GM12878 (cell line): Measurements from ENCODE around the gene CAPZB. TPM values are rescaled to one million over a fixed set of nuclear protein-coding genes. Genes with fewer than 3 reads are reported as not detected.

Experiments used
- ATAC-seq: fragments of 200-7000 bp; cut with Tn5 transposase; 3 replicates; pipeline ENCODE4 v1.9.1; 2020; ENCODE audit warnings: mild to moderate bottlenecking, moderate library complexity
- BruUV-seq: library from RNA; stranded (reverse); fragments of 400-500 nt; replicated peaks from 2 replicates; lab custom pipeline; 2021; lab: Mats Ljungman, UMichigan
- CTCF ChIA-PET: fragments of 300-600 bp; sonication (Branson Sonifier 250); formaldehyde crosslinking; extraction: SDS; loops from one replicate; lab custom pipeline; 2021; ENCODE audit warnings: inconsistent platforms; lab: Yijun Ruan, JAX
- POLR2A ChIA-PET: fragments of 350-600 bp; formaldehyde crosslinking; extraction: SDS; loops from one replicate; lab custom pipeline; 2021; ENCODE audit warnings: inconsistent platforms; lab: Charles Lee
- RAD21 ChIA-PET: fragments of 300-600 bp; sonication (Branson Sonifier 250); formaldehyde crosslinking; loops from one replicate; lab custom pipeline; 2023; ENCODE audit warnings: antibody characterized with exemption; ENCODE audit not compliant: unreplicated experiment; lab: Charles Lee
- SMC1A ChIA-PET: fragments of 300-600 bp; sonication (Branson Sonifier 250); formaldehyde crosslinking; loops from one replicate; lab custom pipeline; 2023; ENCODE audit not compliant: unreplicated experiment, uncharacterized antibody; lab: Charles Lee
- DNase-seq: peaks from one replicate; pipeline ENCODE4 v3.0.0-alpha.2; 2011; ENCODE audit warnings: low read depth, low spot score
- FAIRE-seq: peaks from 3 replicates; lab custom pipeline; 2011; peaks lifted over from hg19 to GRCh38; lab: Jason Lieb, UNC
- H2AFZ ChIP-seq: 2 replicates; pipeline ENCODE4 v1.6.0; 2011; ENCODE audit warnings: low read depth, low read length, control low read depth; ENCODE audit not compliant: control insufficient read depth
- H3K27ac ChIP-seq: 2 replicates; pipeline ENCODE4 v1.5.1; 2011; ENCODE audit warnings: control low read depth; ENCODE audit not compliant: control insufficient read depth, insufficient read depth
- H3K27me3 ChIP-seq, 2 experiments: replicated peaks in 1 of 2; 2 replicates each; pipeline versions ENCODE4 v1.6.0 to v1.6.1; 2011; ENCODE audit warnings: low read length in 1 of 2; ENCODE audit not compliant: control insufficient read depth in 2 of 2, insufficient read depth in 2 of 2
- H3K36me3 ChIP-seq, 2 experiments: 2 replicates each; pipeline ENCODE4 v1.5.1; 2011; ENCODE audit warnings: low read length in 1 of 2; ENCODE audit not compliant: control insufficient read depth in 2 of 2, insufficient read depth in 2 of 2
- H3K4me1 ChIP-seq: 2 replicates; pipeline ENCODE4 v1.6.1; 2011; ENCODE audit warnings: mild to moderate bottlenecking, low read length, moderate library complexity, mixed read lengths; ENCODE audit not compliant: control insufficient read depth, insufficient read depth
- H3K4me2 ChIP-seq: 2 replicates; pipeline ENCODE4 v1.6.0; 2011; ENCODE audit warnings: control low read depth; ENCODE audit not compliant: control insufficient read depth, insufficient read depth
- H3K4me3 ChIP-seq: fragments of 200-600 bp; sonication (generic); 2 replicates; pipeline ENCODE4 v1.5.1; 2016
- H3K79me2 ChIP-seq: 2 replicates; pipeline ENCODE4 v1.6.0; 2011; ENCODE audit warnings: low read length; ENCODE audit not compliant: control insufficient read depth, insufficient read depth
- H3K9ac ChIP-seq: 2 replicates; pipeline ENCODE4 v1.8.0; 2011; ENCODE audit warnings: low read length, control low read depth, mixed read lengths; ENCODE audit not compliant: control insufficient read depth, insufficient read depth
- H3K9me3 ChIP-seq: replicated peaks from 3 replicates; pipeline ENCODE4 v1.5.1; 2011; ENCODE audit warnings: mild to moderate bottlenecking, low read length; ENCODE audit not compliant: control insufficient read depth, insufficient read depth
- H4K20me1 ChIP-seq: 2 replicates; pipeline ENCODE4 v1.6.0; 2011; ENCODE audit not compliant: control insufficient read depth, insufficient read depth
- FOS ChIP-seq: IDR thresholded peaks from 3 replicates; pipeline ENCODE4 v1.6.1; 2011; ENCODE audit warnings: borderline replicate concordance; ENCODE audit not compliant: insufficient read length; ENCODE audit errors: extremely low read depth
- FOXM1 ChIP-seq: IDR thresholded peaks from 2 replicates; pipeline ENCODE4 v1.6.1; 2012; ENCODE audit warnings: low read depth, mild to moderate bottlenecking, inconsistent platforms, low read length, moderate library complexity
- HDGF ChIP-seq: fragments of 450-650 bp; IDR thresholded peaks from 2 replicates; pipeline ENCODE4 v1.6.1; 2016; ENCODE audit warnings: antibody characterized with exemption
- IRF4 ChIP-seq: IDR thresholded peaks from 2 replicates; pipeline ENCODE4 v1.6.1; 2011; ENCODE audit warnings: low read depth, low read length
- NR2C1 ChIP-seq: fragments of 450-650 bp; IDR thresholded peaks from 2 replicates; pipeline ENCODE4 v1.6.1; 2017; ENCODE audit warnings: antibody characterized with exemption, mild to moderate bottlenecking, moderate library complexity
- POLR2AphosphoS5 ChIP-seq: IDR thresholded peaks from 2 replicates; pipeline ENCODE4 v1.6.1; 2011; ENCODE audit warnings: mild to moderate bottlenecking, low read length, inconsistent platforms
- SIX5 ChIP-seq: IDR thresholded peaks from 2 replicates; pipeline ENCODE4 v1.6.1; 2011; ENCODE audit warnings: mild to moderate bottlenecking, low read depth, low read length, moderate library complexity; ENCODE audit not compliant: severe bottlenecking
- SKIL ChIP-seq: fragments of 450-650 bp; IDR thresholded peaks from 2 replicates; pipeline ENCODE4 v1.6.1; 2017; ENCODE audit warnings: mild to moderate bottlenecking, low read depth, inconsistent platforms; ENCODE audit not compliant: poor library complexity, severe bottlenecking
- SREBF2 ChIP-seq: IDR thresholded peaks from 2 replicates; pipeline ENCODE4 v1.6.1; 2012; ENCODE audit warnings: mild to moderate bottlenecking, low read length
- ZBED1 ChIP-seq: IDR thresholded peaks from 2 replicates; pipeline ENCODE4 v1.6.1; 2016; ENCODE audit warnings: borderline replicate concordance
- WGBS: methylation state at CpG from one replicate; pipeline ENCODE4 v1.1.6; 2016; ENCODE audit warnings: low lambda C conversion rate; ENCODE audit not compliant: insufficient replicate concordance, insufficient coverage; ENCODE audit errors: missing lambda C conversion rate; 5-methylcytosine and 5-hydroxymethylcytosine counted together
- in situ Hi-C: fragments of 300-500 bp; cut with MboI; formaldehyde crosslinking; loops from 9 replicates; pipeline ENCODE4 v1.14.3; 2018; ENCODE audit warnings: mixed read lengths
- intact Hi-C: fragments of 100-400 bp; cut with micrococcal nuclease; formaldehyde crosslinking; loops from one replicate; pipeline ENCODE4 v1.14.2; 2022; ENCODE audit not compliant: unreplicated experiment
- polyA plus RNA-seq, 11 experiments: library from polyadenylated mRNA; depleted of rRNA in 4 of 11; unstranded in 6 of 11; stranded (reverse) in 5 of 11; fragments of >200 nt; fragmentation: Nextera tagmentation in 4 of 11; fragmentation: Illumina TruSeq in 1 of 11; extraction: Ambion mirVana in 4 of 11; extraction: Trizol in 1 of 11; gene quantifications; 1 replicate in 1 of 11; 2 replicates in 10 of 11; pipeline versions ENCODE4 v1.2.1 to v1.2.3, GENCODE V29; 2011 to 2016; ENCODE audit warnings: inconsistent platforms in 2 of 11, missing spikeins in 2 of 11, low read depth in 1 of 11
- total RNA-seq, 4 experiments: library from RNA; depleted of rRNA in 3 of 4; stranded (reverse); fragments of >200 nt in 3 of 4; fragmentation: Illumina TruSeq in 1 of 4; extraction: Trizol in 1 of 4; gene quantifications; 2 replicates each; pipeline versions ENCODE4 v1.2.1 to v1.2.3, GENCODE V29; 2013 to 2021
- TF ChIP-seq, protein P1 (sequence below): IDR thresholded peaks from 2 replicates; pipeline ENCODE4 v1.6.1; 2011; ENCODE audit warnings: low read depth, low read length, improper control_type of control experiment, borderline replicate concordance

Gene CAPZB
- total and polyA plus RNA-seq, 10 of the 15 experiments (the other 5 are each of a cell fraction or from before 2014, with no cell fraction given) = 104 to 454 (median 213) TPM

GRCh38 chr1:19493547-19493946 lies 8.2 kb upstream of the CAPZB start:
- Histone ChIP-seq H3K9me3 (no peaks in the 10 kb centered on the region), H2AFZ (no peak overlapping the region), H3K4me1 (no peaks in the 10 kb centered on the region), H4K20me1 (no peaks in the 10 kb centered on the region), H3K4me2 (no peak overlapping the region), H3K79me2 (no peaks in the 10 kb centered on the region), H3K36me3 (no peaks in the 10 kb centered on the region), H3K9ac (no peak overlapping the region), H3K4me3 (no peak overlapping the region), H3K27ac (no peak overlapping the region), H3K27me3 (no peaks in the 10 kb centered on the region)
- TF ChIP-seq ZBED1 = no peak
- no peak for TF ChIP-seq HDGF
- TF ChIP-seq FOS = no peak
- TF ChIP-seq, protein P1, sequence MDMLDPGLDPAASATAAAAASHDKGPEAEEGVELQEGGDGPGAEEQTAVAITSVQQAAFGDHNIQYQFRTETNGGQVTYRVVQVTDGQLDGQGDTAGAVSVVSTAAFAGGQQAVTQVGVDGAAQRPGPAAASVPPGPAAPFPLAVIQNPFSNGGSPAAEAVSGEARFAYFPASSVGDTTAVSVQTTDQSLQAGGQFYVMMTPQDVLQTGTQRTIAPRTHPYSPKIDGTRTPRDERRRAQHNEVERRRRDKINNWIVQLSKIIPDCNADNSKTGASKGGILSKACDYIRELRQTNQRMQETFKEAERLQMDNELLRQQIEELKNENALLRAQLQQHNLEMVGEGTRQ = no peak
- no peak for TF ChIP-seq IRF4
- no peak for TF ChIP-seq POLR2AphosphoS5
- no peak for TF ChIP-seq FOXM1
- no peak for TF ChIP-seq NR2C1
- no peak for TF ChIP-seq SREBF2
- TF ChIP-seq SKIL = no peak
- TF ChIP-seq SIX5 = no peak
- ChIA-PET CTCF (interaction anchor here (0.6 to 3.3 kb wide), 2 partner anchors 89 to 425 kb away, joined by 3 to 19 read pairs; no protein-coding TSS in a partner anchor), RAD21 (no interaction called here), SMC1A (no interaction called here), POLR2A (no interaction called here)
- ATAC-seq = no peak
- FAIRE-seq = no peak
- in situ Hi-C loops (no loop called here), intact Hi-C loops (no loop called here)
- no TSS peak for BruUV-seq
- no peak for DNase-seq
- WGBS = 20% methylated on average over 2 of the region's 2 CpGs
